Naive thymus-derived CD4-positive, alpha-beta T cell (primary cell): Measurements from ENCODE around the gene SEMA3F. TPM values are rescaled to one million over a fixed set of nuclear protein-coding genes. Genes with fewer than 3 reads are reported as not detected.

ENCODE experiments used
- ATAC-seq: fragments of 150-1000 bp; cut with Tn5 transposase; 2 replicates; pipeline ENCODE4 v1.10.0; 2021; ENCODE audit warnings: mild to moderate bottlenecking, moderate library complexity
- CTCF ChIA-PET: fragments of 350-600 bp; sonication (Branson Sonifier 250); formaldehyde crosslinking; loops from one replicate; lab custom pipeline; 2021; ENCODE audit warnings: antibody characterized with exemption; lab: Charles Lee
- POLR2A ChIA-PET: fragments of 350-600 bp; sonication (Branson Sonifier 250); formaldehyde crosslinking; loops from one replicate; lab custom pipeline; 2021; ENCODE audit warnings: antibody characterized with exemption, inconsistent platforms; lab: Charles Lee
- DNase-seq, 9 donors: peaks; one replicate each; pipeline versions ENCODE4 v3.0.0 to v3.0.0-alpha.2; 2020 to 2022; ENCODE audit warnings: mixed read lengths in 1 of 9
- H3K27ac ChIP-seq: one replicate; pipeline ENCODE4 v1.7.0; 2013; ENCODE audit warnings: mild to moderate bottlenecking, low read depth, low read length, moderate library complexity
- H3K27me3 ChIP-seq, 2 donors: one replicate each; pipeline ENCODE4 v1.7.0; 2013; ENCODE audit warnings: low read length in 2 of 2, mild to moderate bottlenecking in 2 of 2, moderate library complexity in 2 of 2; ENCODE audit not compliant: control insufficient read depth in 2 of 2, insufficient read depth in 2 of 2
- H3K36me3 ChIP-seq, 3 experiments: 1 replicate in 2 of 3; 2 replicates in 1 of 3; pipeline ENCODE4 v1.7.0; 2013; ENCODE audit warnings: low read length in 3 of 3, mild to moderate bottlenecking in 3 of 3, moderate library complexity in 1 of 3; ENCODE audit not compliant: insufficient read depth in 3 of 3, control insufficient read depth in 2 of 3
- H3K4me1 ChIP-seq, 2 donors: one replicate each; pipeline ENCODE4 v1.7.0; 2013; ENCODE audit warnings: low read length in 2 of 2, mild to moderate bottlenecking in 2 of 2, moderate library complexity in 1 of 2; ENCODE audit not compliant: control insufficient read depth in 2 of 2, insufficient read depth in 2 of 2
- H3K4me3 ChIP-seq: 2 replicates; pipeline ENCODE4 v1.7.0; 2013; ENCODE audit warnings: mild to moderate bottlenecking, low read length
- H3K9me3 ChIP-seq, 3 experiments: 1 replicate in 2 of 3; 2 replicates in 1 of 3; pipeline ENCODE4 v1.7.0; 2013; ENCODE audit warnings: low read length in 3 of 3; ENCODE audit not compliant: control insufficient read depth in 2 of 3
- H3K27ac Mint-ChIP-seq, 9 donors: one replicate each; pipeline ENCODE4 v1.8.0; 2020 to 2022; ENCODE audit warnings: mixed read lengths in 9 of 9, mild to moderate bottlenecking in 8 of 9, moderate library complexity in 5 of 9, inconsistent platforms in 2 of 9
- H3K27me3 Mint-ChIP-seq, 5 donors: one replicate each; pipeline ENCODE4 v1.8.0; 2021 to 2022; ENCODE audit warnings: mixed read lengths in 5 of 5, mild to moderate bottlenecking in 1 of 5
- H3K36me3 Mint-ChIP-seq, 5 donors: one replicate each; pipeline ENCODE4 v1.8.0; 2020 to 2022; ENCODE audit warnings: mixed read lengths in 5 of 5, mild to moderate bottlenecking in 3 of 5, inconsistent platforms in 1 of 5
- H3K4me1 Mint-ChIP-seq, 7 donors: one replicate each; pipeline ENCODE4 v1.8.0; 2020 to 2022; ENCODE audit warnings: mixed read lengths in 7 of 7, mild to moderate bottlenecking in 3 of 7, inconsistent platforms in 1 of 7
- H3K4me3 Mint-ChIP-seq, 10 donors: one replicate each; pipeline ENCODE4 v1.8.0; 2020 to 2022; ENCODE audit warnings: mild to moderate bottlenecking in 10 of 10, mixed read lengths in 10 of 10, moderate library complexity in 6 of 10, inconsistent platforms in 2 of 10
- H3K9me3 Mint-ChIP-seq, 11 donors: one replicate each; pipeline ENCODE4 v1.8.0; 2020 to 2022; ENCODE audit warnings: mixed read lengths in 11 of 11, mild to moderate bottlenecking in 4 of 11, inconsistent platforms in 1 of 11, moderate library complexity in 1 of 11
- intact Hi-C, 2 donors: fragments of 100-400 bp; cut with micrococcal nuclease; formaldehyde crosslinking; loops; one replicate each; pipeline ENCODE4 v1.15.1; 2023
- polyA plus RNA-seq, 2 donors: library from polyadenylated mRNA; unstranded; fragments of 300-500 nt; fragmentation: Illumina TruSeq; gene quantifications; one replicate each; pipeline ENCODE4 v1.2.3, GENCODE V29; 2021
- total RNA-seq, 6 experiments: library from RNA in 5 of 6; stranded (reverse) in 5 of 6; gene quantifications; 1 replicate in 5 of 6; 2 replicates in 1 of 6; pipeline ENCODE4 v1.2.3 and lab custom pipeline; 2021 to 2026

Gene SEMA3F
- total and polyA plus RNA-seq, 7 experiments from 2014 or later: 0.34 to 1.1 (median 0.69) TPM; not detected in 4

- Mint-ChIP-seq H3K36me3 (no peaks in the 10 kb centered on the region), H3K27me3 (peaks cover 0 to 1% (median 0%) of the 10 kb centered on the region in 5 donors), H3K4me1 (peaks cover 0 to 3% (median 0%) of the 10 kb centered on the region in 7 donors), H3K27ac (no peak overlapping the region), H3K4me3 (no peak overlapping the region), H3K9me3 (peaks cover 0 to 1% (median 0%) of the 10 kb centered on the region in 11 donors)
- no peaks in the 10 kb centered on the region for H3K9me3 ChIP-seq
- intact Hi-C loops: no loop called here
- POLR2A ChIA-PET: no interaction called here
- no peaks in the 10 kb centered on the region for H3K4me1 ChIP-seq
- no peaks in the 10 kb centered on the region for H3K27me3 ChIP-seq
- ATAC-seq (no peak), DNase-seq (no peak)
- H3K27ac ChIP-seq: no peak overlapping the region
- CTCF ChIA-PET: interaction anchor here (1.4 kb wide), 1 partner anchor 43 kb away, joined by 4 read pairs; no protein-coding TSS in a partner anchor
- no peaks in the 10 kb centered on the region for H3K36me3 ChIP-seq
- H3K4me3 ChIP-seq: no peak overlapping the region
These were observed 10.1 kb downstream of the SEMA3F start for GRCh38 chr3:50164984-50165909.

GRCh38 chr3:50165910-50166538 lies 10.9 kb downstream of the SEMA3F start:
- DNase-seq (no peak), ATAC-seq (no peak)
- Mint-ChIP-seq H3K4me1 (peaks cover 0 to 3% (median 0%) of the 10 kb centered on the region in 7 donors), H3K27me3 (peaks cover 0 to 1% (median 0%) of the 10 kb centered on the region in 5 donors), H3K9me3 (peaks cover 0 to 1% (median 0%) of the 10 kb centered on the region in 11 donors), H3K27ac (no peak overlapping the region), H3K36me3 (no peaks in the 10 kb centered on the region), H3K4me3 (no peak overlapping the region)
- intact Hi-C loops: no loop called here
- Histone ChIP-seq H3K36me3 (no peaks in the 10 kb centered on the region), H3K4me3 (no peak overlapping the region), H3K27me3 (no peaks in the 10 kb centered on the region), H3K4me1 (no peaks in the 10 kb centered on the region), H3K9me3 (no peaks in the 10 kb centered on the region), H3K27ac (no peak overlapping the region)
- CTCF ChIA-PET: no interaction called here
- POLR2A ChIA-PET: no interaction called here

GRCh38 chr3:50166620-50167019 lies 11.5 kb downstream of the SEMA3F start:
- no peak overlapping the region for H3K4me3 Mint-ChIP-seq
- H3K36me3 ChIP-seq: no peaks in the 10 kb centered on the region
- no peak overlapping the region for H3K27ac ChIP-seq
- CTCF ChIA-PET: no interaction called here
- no peak overlapping the region for H3K4me3 ChIP-seq
- no peaks in the 10 kb centered on the region for H3K36me3 Mint-ChIP-seq
- H3K4me1 ChIP-seq: no peaks in the 10 kb centered on the region
- no peak for DNase-seq
- H3K27me3 ChIP-seq: no peaks in the 10 kb centered on the region
- peaks cover 0 to 1% (median 0%) of the 10 kb centered on the region in 11 donors for H3K9me3 Mint-ChIP-seq
- no peak overlapping the region for H3K27ac Mint-ChIP-seq
- H3K9me3 ChIP-seq: no peaks in the 10 kb centered on the region
- no peak for ATAC-seq
- peaks cover 0 to 1% (median 0%) of the 10 kb centered on the region in 5 donors for H3K27me3 Mint-ChIP-seq
- intact Hi-C loops: no loop called here
- POLR2A ChIA-PET: no interaction called here
- H3K4me1 Mint-ChIP-seq: peaks cover 0 to 3% (median 0%) of the 10 kb centered on the region in 7 donors

- no peak for ATAC-seq
- no peaks in the 10 kb centered on the region for H3K36me3 ChIP-seq
- H3K27ac Mint-ChIP-seq: no peak overlapping the region
- ChIA-PET POLR2A (no interaction called here), CTCF (no interaction called here)
- H3K4me3 Mint-ChIP-seq: no peak overlapping the region
- no peak overlapping the region for H3K27ac ChIP-seq
- peaks cover 0 to 1% (median 0%) of the 10 kb centered on the region in 11 donors for H3K9me3 Mint-ChIP-seq
- H3K4me3 ChIP-seq: no peak overlapping the region
- no peaks in the 10 kb centered on the region for H3K9me3 ChIP-seq
- no peaks in the 10 kb centered on the region for H3K27me3 ChIP-seq
- no peaks in the 10 kb centered on the region for H3K36me3 Mint-ChIP-seq
- intact Hi-C loops: no loop called here
- H3K27me3 Mint-ChIP-seq: peaks cover 0 to 1% (median 0%) of the 10 kb centered on the region in 5 donors
- no peaks in the 10 kb centered on the region for H3K4me1 ChIP-seq
- peaks cover 0 to 3% (median 0%) of the 10 kb centered on the region in 7 donors for H3K4me1 Mint-ChIP-seq
- no peak for DNase-seq
These were observed 12.1 kb downstream of the SEMA3F start for GRCh38 chr3:50167069-50167840.

GRCh38 chr3:50167841-50168209 lies 12.7 kb downstream of the SEMA3F start:
- ATAC-seq (no peak), DNase-seq (no peak)
- no peak overlapping the region for H3K4me3 ChIP-seq
- H3K27ac Mint-ChIP-seq: no peak overlapping the region
- H3K27me3 Mint-ChIP-seq: peaks cover 0 to 1% (median 0%) of the 10 kb centered on the region in 5 donors
- no peaks in the 10 kb centered on the region for H3K36me3 Mint-ChIP-seq
- ChIA-PET POLR2A (no interaction called here), CTCF (no interaction called here)
- peaks cover 0 to 1% (median 0%) of the 10 kb centered on the region in 11 donors for H3K9me3 Mint-ChIP-seq
- H3K9me3 ChIP-seq: no peaks in the 10 kb centered on the region
- peaks cover 0 to 3% (median 0%) of the 10 kb centered on the region in 7 donors for H3K4me1 Mint-ChIP-seq
- intact Hi-C loops: no loop called here
- no peak overlapping the region for H3K27ac ChIP-seq
- no peaks in the 10 kb centered on the region for H3K36me3 ChIP-seq
- H3K27me3 ChIP-seq: no peaks in the 10 kb centered on the region
- no peaks in the 10 kb centered on the region for H3K4me1 ChIP-seq
- H3K4me3 Mint-ChIP-seq: no peak overlapping the region

- Histone ChIP-seq H3K36me3 (no peaks in the 10 kb centered on the region), H3K4me3 (no peak overlapping the region), H3K27me3 (no peaks in the 10 kb centered on the region), H3K27ac (no peak overlapping the region), H3K4me1 (no peaks in the 10 kb centered on the region), H3K9me3 (no peaks in the 10 kb centered on the region)
- ATAC-seq (no peak), DNase-seq (no peak)
- intact Hi-C loops: no loop called here
- Mint-ChIP-seq H3K27me3 (peaks cover 0 to 1% (median 0%) of the 10 kb centered on the region in 5 donors), H3K4me1 (peaks cover 0 to 3% (median 0%) of the 10 kb centered on the region in 7 donors), H3K4me3 (no peak overlapping the region), H3K9me3 (peaks cover 0 to 1% (median 0%) of the 10 kb centered on the region in 11 donors), H3K27ac (no peak overlapping the region), H3K36me3 (no peaks in the 10 kb centered on the region)
- ChIA-PET CTCF (interaction anchor here (1.0 kb wide), 1 partner anchor 56 kb away, joined by 3 read pairs; no protein-coding TSS in a partner anchor), POLR2A (no interaction called here)
These were observed 13.3 kb downstream of the SEMA3F start for GRCh38 chr3:50168388-50168787.
